NCI-H510A (cell line): ENCODE results near the gene FZD8.

ENCODE experiments used
- DNase-seq: peaks from one replicate; lab custom pipeline; 2025; lab: John Stamatoyannopoulos, UW

FZD8 gene

DNA sequence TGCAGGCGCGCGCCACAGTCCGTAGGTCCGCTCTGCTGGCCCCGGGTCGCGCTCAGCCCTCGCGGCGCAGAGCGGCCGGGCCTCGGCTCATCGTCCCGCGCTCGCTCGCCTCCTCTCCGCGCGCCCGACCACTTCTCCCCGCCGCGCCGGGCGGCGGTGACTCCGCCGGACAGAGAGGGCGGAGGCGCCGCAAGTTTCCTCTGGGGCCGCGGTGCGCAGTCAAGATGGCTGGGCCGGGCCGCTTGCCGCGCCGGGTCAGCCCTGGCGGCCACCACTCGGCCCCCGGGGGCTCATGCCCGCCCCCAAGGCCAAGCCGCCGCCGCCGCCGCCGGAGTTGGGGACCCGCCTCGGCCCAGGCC lies 441 bp downstream of the FZD8 start:
- DNase-seq = no peak

DNA sequence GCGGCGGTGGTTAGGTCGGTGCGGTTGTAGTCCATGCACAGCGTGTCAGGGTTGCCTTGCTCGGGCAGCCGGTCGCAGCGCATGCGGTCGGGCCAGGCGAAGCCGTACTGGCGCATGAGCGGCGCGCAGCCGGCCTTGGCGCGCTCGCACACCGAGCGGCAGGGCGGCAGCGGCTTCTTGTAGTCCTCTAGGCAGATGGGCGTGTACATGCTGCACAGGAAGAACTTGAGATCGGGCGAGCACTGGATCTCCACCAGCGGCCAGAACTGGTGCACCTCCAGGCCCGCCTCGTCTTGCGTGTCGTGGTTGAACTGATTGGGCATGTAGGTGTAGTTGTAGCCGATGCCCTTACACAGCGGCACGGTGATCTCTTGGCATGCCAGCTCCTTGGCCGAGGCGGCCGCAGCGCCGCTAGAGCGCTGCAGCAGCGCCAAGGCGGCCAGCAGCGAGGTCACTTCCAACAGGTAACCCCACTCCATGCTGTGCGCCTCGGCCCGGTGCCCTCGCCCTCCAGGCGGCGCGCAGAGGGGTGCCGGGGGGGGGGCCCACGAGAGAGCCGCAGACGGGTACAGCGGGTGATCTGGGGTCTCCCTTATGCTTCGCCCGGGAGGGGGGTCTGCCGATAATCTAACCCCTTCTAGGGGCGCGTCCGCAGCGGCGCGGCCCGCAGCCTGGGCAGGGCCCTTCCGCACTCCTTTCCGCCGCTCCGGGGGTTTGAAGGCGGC lies 983 bp downstream of the FZD8 start:
- no peak for DNase-seq

DNA sequence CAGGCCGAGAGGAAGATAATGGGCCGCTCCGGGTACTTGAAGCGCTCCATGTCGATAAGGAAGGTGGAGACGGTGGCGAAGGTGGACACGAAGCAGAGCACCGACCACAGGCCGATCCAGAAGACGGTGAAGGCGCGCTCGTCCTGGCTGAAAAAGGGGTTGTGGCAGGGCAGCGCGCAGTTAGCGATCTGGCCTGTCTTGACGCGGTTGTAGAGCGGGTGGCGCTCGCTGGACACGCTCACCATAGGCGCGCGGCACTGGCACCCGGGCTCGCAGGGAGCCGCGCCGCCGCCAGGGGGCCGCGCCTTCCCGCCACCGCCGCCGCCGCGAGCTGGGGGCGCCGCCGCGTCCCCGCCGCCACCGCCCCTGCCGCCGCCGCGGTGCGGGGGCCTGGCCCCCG lies 1.6 kb downstream of the FZD8 start:
- DNase-seq = no peak

DNA sequence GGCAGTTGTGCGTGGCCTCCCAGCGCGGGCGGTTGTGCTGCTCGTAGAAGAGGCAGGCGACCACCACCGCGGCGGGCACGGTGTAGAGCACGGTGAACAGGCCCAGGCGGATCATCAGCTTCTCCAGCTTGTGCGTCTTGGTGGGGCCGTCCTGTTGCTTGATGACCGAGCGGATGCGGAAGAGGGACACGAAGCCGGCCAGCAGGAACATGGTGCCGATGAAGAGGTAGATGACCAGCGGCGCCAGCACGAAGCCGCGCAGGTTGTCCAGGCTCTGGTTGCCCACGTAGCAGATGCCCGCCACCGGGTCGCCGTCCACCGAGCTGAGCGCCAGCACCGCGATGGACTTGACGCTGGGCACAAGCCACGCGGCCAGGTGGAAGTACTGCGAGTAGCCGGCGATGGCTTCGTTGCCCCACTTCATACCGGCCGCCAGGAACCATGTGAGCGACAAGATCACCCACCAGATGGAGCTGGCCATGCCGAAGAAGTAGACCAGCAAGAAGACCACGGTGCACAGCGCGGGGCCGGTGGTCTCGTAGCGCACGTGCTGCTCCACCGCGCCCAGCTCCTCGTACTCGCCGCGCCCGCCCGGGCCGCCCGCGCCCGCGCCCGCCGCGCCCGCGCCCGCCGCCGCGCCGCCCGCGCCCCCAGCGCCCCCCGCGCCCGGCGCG lies 2.2 kb downstream of the FZD8 start:
- DNase-seq = no peak

DNA sequence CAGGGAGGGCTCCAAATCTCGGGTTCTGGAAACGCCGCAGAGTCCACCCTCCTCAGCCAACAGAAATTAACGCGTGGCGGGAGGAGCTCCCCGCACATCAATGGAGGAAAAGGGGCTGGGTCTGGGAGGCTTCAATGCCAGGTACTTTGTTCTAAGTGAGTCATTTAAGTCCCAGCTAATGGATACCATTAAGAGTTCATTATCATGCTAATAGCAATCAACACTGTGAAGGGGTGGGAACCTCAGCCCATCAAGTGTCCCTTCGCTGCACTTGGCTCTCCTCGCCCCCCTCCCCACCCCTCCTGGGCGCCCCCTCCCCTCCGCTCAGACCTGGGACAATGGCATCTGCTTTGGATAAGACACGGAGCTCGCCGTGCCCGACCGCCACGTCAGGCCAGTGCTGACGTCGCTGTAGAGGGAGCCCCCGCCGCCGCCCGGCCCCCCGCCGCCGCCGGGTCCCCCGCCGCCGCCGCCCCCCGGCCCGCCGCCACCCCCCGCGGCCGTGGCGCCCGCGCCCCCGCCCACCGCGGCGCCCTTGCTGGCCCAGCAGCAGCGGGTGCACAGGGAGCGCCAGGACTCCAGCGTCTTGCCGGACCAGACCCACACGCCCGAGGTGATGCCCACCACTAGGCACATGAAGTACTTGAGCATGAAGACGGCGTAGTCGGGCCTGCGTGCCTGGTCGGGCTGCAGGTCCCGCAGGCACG lies 2.9 kb downstream of the FZD8 start:
- no peak for DNase-seq

DNA sequence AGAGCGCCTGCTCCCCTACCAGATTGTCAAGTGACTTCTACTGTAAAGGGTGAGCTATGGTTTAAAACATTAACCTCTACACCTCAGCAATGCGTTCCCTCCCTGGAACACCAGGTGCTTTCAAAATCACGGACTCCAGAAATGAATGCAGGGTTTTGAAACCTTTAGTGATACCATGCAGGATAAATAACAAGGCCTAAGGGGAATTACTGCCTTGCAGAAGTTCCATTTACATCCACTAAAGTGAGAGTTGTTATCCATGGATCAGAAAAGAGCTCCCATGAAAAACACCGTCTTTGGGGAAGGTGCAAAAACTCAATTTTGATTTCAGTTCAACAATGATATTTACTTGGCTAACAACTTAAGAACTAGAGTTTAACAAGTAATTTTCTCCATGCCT lies 4.0 kb downstream of the FZD8 start:
- no peak for DNase-seq

DNA sequence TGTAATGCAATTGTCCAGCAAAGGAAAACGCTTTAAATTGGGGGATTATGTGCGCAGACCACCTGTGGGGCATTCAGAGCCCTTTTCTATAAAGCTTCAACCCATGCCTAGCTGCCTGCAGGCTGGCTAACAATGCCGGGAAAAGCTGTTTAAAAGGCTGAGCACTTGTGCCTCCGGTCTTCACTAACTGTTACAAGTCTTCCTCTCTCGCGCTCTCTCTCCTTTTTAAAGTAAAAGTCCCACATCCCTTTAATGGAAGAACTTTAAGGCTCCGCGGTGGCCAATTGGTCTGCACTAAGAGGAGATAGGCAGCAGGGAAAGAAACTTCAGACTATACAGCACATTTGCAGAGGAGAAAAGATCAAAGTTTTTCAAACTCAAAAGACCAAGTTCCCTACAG lies 4.6 kb downstream of the FZD8 start:
- DNase-seq = no peak

DNA sequence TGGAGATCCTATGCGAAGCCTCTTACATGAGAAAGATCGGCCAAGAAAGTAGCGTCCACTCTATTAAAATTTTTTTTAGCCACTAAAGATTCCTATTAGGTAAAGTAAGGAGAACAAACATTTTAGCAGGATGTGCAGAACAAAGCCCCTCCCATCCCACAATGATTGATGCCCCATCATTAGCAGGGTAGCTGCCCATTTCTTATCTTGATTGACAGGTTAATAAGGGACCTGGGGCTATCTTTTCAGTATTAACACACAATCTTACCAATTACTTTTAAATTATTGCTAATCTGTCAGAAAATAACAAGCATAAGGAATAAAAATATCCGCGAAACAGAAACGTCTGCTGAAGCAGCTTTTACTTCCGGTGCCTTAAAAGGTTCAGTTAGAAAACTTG lies 5.1 kb downstream of the FZD8 start:
- DNase-seq = no peak

DNA sequence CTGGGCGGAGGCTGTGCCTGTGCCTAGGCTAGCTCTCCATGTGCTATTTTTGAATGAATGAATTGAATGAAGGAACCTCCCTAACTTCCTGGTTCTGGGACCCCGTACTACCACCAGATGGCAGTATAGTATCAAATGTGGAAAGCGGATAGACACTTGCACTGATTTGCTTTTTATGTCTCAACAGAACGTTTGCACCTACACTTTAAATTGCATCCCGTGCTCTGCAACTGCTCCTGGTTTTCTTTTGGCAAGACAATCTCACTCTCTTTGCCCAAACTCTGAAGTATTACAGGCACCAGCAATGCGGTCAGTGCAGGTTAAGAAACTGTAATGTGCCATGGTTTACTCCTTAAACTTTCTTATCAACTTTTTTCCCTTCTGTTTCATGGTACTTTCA lies 6.5 kb downstream of the FZD8 start:
- no peak for DNase-seq

DNA sequence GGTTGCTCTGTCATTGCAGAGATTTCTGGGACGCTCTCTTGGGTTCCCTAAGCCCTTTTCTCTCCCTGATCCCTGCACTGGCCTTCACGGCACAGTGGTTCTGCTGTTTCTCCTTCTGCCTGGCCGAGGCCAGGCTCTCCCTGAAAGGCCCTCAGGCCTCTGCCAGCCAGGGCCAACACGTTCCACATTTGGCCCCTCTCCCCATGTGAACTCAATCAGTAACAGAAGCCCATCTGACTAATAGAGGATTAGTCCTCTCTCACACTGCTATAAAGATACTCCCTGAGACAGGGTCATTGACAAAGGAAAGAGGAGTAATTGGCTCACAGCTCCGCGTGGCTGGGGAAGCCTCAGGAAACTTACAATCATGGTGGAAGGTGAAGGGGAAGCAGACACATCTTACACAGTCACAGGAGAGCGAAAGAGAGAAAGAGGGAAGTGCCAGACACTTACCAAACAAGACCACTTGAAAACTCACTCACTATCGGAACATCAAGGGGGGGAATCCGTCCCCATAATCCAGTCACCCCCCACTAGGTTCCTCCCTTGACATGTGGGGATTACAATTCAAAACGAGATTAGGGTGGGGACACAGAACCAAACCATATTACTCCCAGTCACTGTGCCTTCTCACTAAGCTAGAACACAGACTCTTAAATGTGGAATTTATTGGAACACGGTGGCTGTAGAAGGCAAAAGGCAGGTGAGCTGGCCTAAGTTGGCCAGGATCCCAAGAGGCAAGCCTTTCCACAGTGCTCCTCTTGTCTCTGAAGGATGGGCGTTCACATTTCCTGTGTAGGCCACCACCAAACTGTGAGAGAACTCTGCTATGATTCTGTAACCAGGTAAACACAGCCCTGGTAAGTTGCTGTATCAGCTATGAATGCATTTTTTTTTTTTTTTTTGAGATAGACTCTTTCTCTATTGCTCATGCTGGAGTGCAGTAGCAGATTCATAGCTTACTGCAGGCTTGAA lies 8.8 kb downstream of the FZD8 start:
- no peak for DNase-seq

DNA sequence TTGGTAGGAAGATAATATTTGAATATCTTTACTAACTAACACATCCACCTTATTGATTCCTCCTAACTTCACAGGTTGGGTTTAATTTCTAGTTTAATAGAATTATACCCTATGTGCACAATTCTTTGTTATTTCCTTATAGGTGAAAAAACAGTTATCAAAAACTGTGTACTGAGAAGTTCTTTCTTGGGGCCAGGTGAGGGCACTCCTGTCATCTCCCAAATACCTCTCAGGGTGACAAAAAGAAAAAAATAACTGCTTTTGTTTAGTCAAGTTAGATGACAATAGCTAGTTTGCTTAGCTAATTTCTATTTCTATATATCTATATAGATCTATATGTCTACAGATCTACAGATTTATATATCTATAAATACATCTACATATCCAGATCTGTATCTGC lies 10.1 kb downstream of the FZD8 start:
- DNase-seq = no peak

DNA sequence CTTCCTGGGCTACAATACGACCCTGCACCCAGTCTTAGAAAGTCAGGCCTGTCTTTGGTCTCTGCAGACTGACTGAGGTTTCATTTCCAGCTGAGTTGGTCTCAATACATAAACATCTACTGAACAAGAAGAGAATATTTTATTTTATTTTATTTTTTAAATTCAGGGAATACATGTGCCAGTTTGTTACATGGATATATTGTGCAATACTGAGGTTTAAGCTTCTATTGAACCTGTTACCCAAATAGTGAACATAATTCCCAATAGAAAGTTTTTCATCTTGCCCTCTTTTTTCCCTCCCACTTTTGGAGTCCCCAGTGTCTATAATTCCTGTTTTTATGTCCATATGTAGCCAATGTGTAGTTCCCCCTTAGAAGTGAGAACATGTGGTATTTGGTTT lies 10.7 kb downstream of the FZD8 start:
- DNase-seq = no peak

DNA sequence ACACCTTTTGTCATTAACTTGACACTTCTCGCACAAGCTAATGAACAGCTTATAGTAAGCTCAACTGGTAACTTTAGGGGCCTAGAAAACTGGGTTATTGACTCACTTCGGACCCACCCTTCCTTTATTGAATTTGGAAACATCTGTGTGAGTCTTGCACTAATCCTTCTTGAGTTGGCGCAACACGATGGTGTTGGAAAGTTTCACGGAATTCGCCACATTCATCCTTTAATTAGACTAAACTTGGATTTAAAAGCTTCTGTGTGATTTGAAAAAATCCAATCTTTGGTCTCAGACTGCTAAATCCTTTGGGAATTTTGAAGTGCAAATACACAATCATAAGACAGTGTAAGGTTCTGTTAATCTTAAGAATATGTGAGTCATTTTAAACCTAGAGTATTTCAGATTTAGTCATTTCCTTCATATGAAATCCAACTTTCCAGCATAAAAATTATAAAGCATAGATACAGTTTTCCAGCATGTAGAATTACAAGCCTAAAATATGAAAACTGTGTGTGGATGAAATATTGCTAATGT lies 15.1 kb downstream of the FZD8 start:
- DNase-seq = no peak

DNA sequence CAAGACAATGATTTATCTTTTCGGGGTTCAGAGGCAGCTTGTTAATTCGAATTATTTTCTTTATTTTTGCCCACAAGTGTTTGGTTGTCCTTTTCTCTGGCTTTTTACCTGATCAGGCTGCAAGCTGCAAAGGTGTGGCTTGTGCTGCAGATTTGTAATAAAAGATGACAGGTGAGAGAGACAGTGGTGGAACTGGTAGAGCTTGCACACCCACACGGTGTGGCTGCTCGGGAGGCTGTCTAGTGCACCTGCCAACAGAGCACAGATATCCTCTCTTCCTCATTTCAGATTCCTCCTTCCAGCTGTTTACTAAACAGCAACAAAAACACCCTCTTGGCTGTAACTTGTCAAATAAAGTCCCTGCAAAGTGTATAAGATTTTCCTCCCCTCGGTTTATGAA lies 27.8 kb downstream of the FZD8 start:
- no peak for DNase-seq

DNA sequence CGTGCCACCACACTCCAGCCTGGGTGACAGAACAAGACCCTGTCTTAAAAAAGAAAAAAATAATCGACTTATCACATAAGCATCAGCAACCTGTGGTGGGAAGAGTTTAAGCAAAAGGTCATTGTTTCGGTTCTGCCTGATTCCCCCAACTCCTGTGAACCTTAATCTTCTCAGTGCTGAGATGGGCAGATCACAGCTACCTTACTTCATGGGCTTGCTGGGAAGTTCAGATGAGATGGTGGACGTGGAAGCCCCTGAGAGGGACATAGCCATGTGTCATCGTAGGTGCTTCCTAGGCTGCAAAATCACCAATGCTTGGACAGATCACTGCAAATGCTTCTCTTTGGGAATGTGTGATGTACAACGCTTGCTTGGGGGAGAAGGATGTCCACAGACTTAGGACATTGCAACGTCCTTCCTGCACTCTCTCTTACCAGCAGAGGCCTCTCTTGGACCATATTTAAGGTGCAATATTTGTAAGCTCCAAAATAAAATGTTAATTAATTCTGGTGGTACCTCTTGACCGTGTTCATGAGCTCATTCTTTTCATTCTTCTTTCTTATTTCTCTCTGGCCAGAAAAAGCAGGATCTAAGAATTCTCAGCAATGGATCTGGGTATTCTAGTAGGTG lies 28.4 kb downstream of the FZD8 start:
- DNase-seq = no peak

DNA sequence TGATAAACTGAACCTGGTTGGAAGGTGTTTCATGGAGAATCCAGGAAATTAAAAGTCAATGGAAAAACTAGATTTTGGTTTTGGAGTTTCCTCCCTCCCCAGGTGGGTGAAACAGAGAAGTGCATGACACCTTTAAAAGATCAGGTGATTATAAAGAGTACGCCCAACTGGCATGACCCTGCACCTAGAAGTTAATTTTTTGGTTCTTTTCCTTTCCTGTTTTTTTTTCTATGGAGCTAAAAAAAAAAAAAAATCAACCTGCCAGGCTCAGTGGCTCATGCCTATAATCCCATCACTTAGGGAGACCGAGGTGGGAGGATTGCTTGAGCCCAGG lies 29.0 kb downstream of the FZD8 start:
- DNase-seq = no peak

DNA sequence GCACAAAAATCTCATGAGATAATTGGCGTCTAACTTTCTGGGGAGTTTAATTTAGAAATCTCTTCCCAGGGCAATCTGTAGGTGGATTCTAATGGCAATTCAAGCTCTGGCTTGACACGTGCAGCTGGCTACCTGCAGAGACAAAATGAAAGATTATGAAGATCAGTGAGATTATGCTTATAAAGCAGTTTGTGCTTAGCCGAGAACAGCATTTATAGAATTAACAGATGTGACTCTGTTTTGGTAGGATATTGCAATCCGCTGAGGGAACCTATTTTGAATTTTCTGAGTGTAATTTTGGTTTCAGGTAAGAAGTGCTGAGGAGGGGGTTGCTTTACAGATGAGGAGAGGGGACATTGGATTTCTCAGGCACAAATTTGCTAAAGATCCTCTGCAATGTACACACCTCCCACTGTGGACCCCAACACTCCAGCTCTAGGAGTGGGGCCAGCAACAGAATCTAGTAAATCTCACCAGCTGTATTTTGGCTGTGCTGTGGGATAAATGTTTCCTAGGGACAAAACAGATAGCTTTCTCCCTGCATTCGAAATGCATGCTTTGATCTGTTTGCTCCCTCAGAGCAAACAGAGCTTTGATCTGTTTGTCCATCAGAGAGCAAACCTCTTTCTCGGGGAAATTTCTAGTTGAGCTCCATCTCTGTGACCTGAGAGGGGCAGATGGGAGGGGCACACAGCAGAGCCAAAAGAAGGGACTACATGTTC lies 29.6 kb downstream of the FZD8 start:
- no peak for DNase-seq

DNA sequence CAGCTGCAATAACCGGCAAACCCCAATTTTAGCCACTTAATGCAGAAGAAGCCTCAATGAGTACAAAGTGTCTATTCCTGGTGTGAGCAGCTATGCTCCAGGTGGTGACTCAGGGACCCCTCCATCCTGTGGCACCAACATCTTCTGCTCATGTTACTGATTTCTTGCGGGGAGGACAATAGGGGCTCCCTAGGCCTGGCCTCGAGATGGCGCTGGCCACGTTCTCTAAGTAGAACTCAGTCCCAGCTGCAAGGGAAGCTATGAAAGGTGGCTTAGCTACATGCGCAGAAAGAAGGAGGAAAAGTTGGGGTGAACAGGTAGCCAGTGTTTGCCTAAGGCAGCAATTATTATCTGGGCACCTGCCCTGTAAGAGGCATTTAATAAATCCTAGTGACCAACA lies 30.3 kb downstream of the FZD8 start:
- no peak for DNase-seq

DNA sequence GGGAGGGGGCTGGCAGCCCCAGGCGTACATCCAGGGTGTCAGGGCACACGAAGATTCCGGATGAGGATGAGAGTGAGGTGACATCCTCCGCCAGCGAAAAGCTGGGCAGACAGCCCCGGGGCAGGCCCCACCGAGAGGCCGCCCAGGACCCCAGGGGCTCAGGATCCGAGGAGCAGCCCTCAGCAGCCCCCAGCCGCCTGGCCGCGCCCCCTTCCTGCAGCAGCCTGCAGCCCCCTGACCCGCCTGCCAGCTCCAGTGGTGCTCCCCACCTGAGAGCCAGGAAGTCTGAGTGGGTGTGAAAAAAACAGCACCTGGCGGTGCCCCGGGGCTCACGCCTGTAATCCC lies 33.8 kb downstream of the FZD8 start:
- DNase-seq = no peak

DNA sequence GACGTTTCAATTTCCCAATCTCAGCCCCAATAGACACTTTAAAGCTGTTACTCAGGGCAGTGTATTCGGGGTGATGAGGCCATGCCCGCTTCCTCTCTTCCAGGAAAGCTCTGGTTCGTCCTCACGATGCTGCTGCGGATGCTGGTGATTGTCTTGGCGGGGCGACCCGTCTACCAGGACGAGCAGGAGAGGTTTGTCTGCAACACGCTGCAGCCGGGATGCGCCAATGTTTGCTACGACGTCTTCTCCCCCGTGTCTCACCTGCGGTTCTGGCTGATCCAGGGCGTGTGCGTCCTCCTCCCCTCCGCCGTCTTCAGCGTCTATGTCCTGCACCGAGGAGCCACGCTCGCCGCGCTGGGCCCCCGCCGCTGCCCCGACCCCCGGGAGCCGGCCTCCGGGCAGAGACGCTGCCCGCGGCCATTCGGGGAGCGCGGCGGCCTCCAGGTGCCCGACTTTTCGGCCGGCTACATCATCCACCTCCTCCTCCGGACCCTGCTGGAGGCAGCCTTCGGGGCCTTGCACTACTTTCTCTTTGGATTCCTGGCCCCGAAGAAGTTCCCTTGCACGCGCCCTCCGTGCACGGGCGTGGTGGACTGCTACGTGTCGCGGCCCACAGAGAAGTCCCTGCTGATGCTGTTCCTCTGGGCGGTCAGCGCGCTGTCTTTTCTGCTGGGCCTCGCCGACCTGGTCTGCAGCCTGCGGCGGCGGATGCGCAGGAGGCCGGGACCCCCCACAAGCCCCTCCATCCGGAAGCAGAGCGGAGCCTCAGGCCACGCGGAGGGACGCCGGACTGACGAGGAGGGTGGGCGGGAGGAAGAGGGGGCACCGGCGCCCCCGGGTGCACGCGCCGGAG lies 34.4 kb downstream of the FZD8 start:
- no peak for DNase-seq
